Epithelial cell of prostate (primary cell): ENCODE results near the gene ADRB2.

Experiments used
- DNase-seq: peaks from one replicate; pipeline ENCODE4 v3.0.0-alpha.2; 2011; ENCODE audit warnings: low read depth, low spot score
- H3K27ac ChIP-seq: fragments of 450-650 bp; 2 replicates; pipeline ENCODE4 v1.5.1; 2017; ENCODE audit warnings: mild to moderate bottlenecking

The ADRB2 gene

GRCh38 chr5:148847456-148847855 lies 21.0 kb downstream of the ADRB2 start:
- no peak overlapping the region for H3K27ac ChIP-seq
- DNase-seq, result no peak

- DNase-seq, result no peak
- H3K27ac ChIP-seq, result no peak overlapping the region
These were observed 22.1 kb downstream of the ADRB2 start for GRCh38 chr5:148848393-148849031.

GRCh38 chr5:148849461-148849860 lies 23.1 kb downstream of the ADRB2 start:
- DNase-seq, result no peak
- no peak overlapping the region for H3K27ac ChIP-seq

GRCh38 chr5:148850836-148851235 lies 24.4 kb downstream of the ADRB2 start:
- H3K27ac ChIP-seq, result no peak overlapping the region
- DNase-seq, result no peak

GRCh38 chr5:148853868-148854267 lies 27.5 kb downstream of the ADRB2 start:
- no peak overlapping the region for H3K27ac ChIP-seq
- no peak for DNase-seq

GRCh38 chr5:148855249-148856008 lies 29.0 kb downstream of the ADRB2 start:
- no peak overlapping the region for H3K27ac ChIP-seq
- DNase-seq, result no peak

GRCh38 chr5:148856009-148856367 lies 29.6 kb downstream of the ADRB2 start:
- DNase-seq, result no peak
- H3K27ac ChIP-seq, result no peak overlapping the region

GRCh38 chr5:148856424-148856823 lies 30.0 kb downstream of the ADRB2 start:
- no peak overlapping the region for H3K27ac ChIP-seq

GRCh38 chr5:148857474-148857873 lies 31.1 kb downstream of the ADRB2 start:
- DNase-seq, result no peak
- H3K27ac ChIP-seq, result no peak overlapping the region

More at GRCh38 chr5:148856424-148856823, 30.0 kb downstream of the ADRB2 start:
- DNase-seq, result no peak

- no peak for DNase-seq
- no peak overlapping the region for H3K27ac ChIP-seq
These were observed 31.7 kb downstream of the ADRB2 start for GRCh38 chr5:148858106-148858505.

GRCh38 chr5:148858547-148858946 lies 32.1 kb downstream of the ADRB2 start:
- no peak for DNase-seq
- H3K27ac ChIP-seq, result no peak overlapping the region

- DNase-seq, result no peak
- no peak overlapping the region for H3K27ac ChIP-seq
These were observed 33.3 kb downstream of the ADRB2 start for GRCh38 chr5:148859703-148860102.

GRCh38 chr5:148860599-148860998 lies 34.2 kb downstream of the ADRB2 start:
- no peak overlapping the region for H3K27ac ChIP-seq
- no peak for DNase-seq

- H3K27ac ChIP-seq, result no peak overlapping the region
- no peak for DNase-seq
These were observed 34.7 kb downstream of the ADRB2 start for GRCh38 chr5:148861088-148861487.

GRCh38 chr5:148861696-148862095 lies 35.3 kb downstream of the ADRB2 start:
- DNase-seq, result no peak
- H3K27ac ChIP-seq, result no peak overlapping the region

GRCh38 chr5:148864113-148864841 lies 37.9 kb downstream of the ADRB2 start:
- no peak overlapping the region for H3K27ac ChIP-seq
- no peak for DNase-seq

- no peak for DNase-seq
- no peak overlapping the region for H3K27ac ChIP-seq
These were observed 39.6 kb downstream of the ADRB2 start for GRCh38 chr5:148866024-148866423.

- no peak for DNase-seq
- no peak overlapping the region for H3K27ac ChIP-seq
These were observed 46.7 kb downstream of the ADRB2 start for GRCh38 chr5:148873120-148873519.

- H3K27ac ChIP-seq, result no peak overlapping the region
- DNase-seq, result no peak
These were observed 47.5 kb downstream of the ADRB2 start for GRCh38 chr5:148873690-148874485.

- no peak overlapping the region for H3K27ac ChIP-seq
- DNase-seq, result no peak
These were observed 48.9 kb downstream of the ADRB2 start for GRCh38 chr5:148875205-148875875.
